ENCODE measurements around the gene HMGN4. TPM values are rescaled to one million over a fixed set of nuclear protein-coding genes. Genes with fewer than 3 reads are reported as not detected.

Gene HMGN4
- total RNA-seq, result 10 to 100 TPM; 10.8 to 24.2 (median 13.2) TPM
- 10 to 100 TPM in 1 of 2 donors, 1 to 10 TPM in 1; 8.8 to 20.1 TPM for polyA plus RNA-seq

DNA sequence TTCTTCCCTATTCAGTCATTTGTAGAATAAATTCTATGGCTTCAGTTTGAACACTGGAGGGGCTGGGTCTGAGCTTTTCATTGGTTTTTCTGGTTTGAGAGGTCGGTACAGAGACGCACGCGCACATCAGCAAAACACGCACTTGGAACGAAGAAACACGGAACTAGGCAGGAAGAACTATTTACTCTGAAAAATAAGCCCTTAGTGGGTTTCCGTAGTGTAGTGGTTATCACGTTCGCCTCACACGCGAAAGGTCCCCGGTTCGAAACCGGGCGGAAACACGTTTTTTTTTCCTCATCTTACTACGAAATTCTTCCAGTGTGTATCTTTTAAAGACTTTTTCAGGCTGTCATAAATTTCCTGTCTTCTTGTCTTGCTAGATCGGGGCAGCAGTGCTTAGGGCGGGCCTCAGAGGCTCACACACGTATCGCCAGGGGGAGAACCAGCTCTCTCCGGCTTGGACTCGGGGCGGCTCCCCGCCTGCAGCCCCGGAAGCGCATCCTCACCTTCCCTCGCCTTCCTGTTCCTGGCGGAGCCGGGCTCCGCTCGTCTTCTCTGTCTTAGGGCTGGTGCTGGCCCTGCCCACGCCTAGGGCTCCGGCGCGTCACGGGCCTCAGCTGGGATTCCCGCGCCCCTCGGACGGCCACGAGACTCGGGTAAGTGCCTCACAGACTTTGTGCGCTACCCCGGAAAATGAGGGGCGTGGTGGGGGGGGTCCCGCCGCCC is at the start of gene HMGN4:
HMGN4 (plus strand) TSS at position 521 of the 726 bp plus-strand sequence. CDS start 6,841 bp downstream, outside the sequence.
- 0% methylated on average over 47 to 49 of the region's 49 CpGs for WGBS, 2 donors
- Histone ChIP-seq H3K36me3 (no peaks in the 10 kb centered on the region), H3K4me1 (peaks cover 3 to 14% (median 14%) of the 10 kb centered on the region in 3 donors), H3K27me3 (no peaks in the 10 kb centered on the region), H3K9me3 (no peaks in the 10 kb centered on the region), H3K27ac (peak within 1 kb of the TSS; percentile 47 to 94 (median 68)), H3K4me3 (peak within 1 kb of the TSS; percentile 54 to 84 (median 73))
- no peak for FAIRE-seq
- peak; percentile 80 to 88 (median 82) for ATAC-seq
- intact Hi-C loops (cut with DNase I), result no loop called here
- peak; percentile 68 to 88 (median 78) for DNase-seq
- TF ChIP-seq, protein P1, sequence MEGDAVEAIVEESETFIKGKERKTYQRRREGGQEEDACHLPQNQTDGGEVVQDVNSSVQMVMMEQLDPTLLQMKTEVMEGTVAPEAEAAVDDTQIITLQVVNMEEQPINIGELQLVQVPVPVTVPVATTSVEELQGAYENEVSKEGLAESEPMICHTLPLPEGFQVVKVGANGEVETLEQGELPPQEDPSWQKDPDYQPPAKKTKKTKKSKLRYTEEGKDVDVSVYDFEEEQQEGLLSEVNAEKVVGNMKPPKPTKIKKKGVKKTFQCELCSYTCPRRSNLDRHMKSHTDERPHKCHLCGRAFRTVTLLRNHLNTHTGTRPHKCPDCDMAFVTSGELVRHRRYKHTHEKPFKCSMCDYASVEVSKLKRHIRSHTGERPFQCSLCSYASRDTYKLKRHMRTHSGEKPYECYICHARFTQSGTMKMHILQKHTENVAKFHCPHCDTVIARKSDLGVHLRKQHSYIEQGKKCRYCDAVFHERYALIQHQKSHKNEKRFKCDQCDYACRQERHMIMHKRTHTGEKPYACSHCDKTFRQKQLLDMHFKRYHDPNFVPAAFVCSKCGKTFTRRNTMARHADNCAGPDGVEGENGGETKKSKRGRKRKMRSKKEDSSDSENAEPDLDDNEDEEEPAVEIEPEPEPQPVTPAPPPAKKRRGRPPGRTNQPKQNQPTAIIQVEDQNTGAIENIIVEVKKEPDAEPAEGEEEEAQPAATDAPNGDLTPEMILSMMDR (IDR thresholded peaks at IDR 0.05), result no peak

DNA sequence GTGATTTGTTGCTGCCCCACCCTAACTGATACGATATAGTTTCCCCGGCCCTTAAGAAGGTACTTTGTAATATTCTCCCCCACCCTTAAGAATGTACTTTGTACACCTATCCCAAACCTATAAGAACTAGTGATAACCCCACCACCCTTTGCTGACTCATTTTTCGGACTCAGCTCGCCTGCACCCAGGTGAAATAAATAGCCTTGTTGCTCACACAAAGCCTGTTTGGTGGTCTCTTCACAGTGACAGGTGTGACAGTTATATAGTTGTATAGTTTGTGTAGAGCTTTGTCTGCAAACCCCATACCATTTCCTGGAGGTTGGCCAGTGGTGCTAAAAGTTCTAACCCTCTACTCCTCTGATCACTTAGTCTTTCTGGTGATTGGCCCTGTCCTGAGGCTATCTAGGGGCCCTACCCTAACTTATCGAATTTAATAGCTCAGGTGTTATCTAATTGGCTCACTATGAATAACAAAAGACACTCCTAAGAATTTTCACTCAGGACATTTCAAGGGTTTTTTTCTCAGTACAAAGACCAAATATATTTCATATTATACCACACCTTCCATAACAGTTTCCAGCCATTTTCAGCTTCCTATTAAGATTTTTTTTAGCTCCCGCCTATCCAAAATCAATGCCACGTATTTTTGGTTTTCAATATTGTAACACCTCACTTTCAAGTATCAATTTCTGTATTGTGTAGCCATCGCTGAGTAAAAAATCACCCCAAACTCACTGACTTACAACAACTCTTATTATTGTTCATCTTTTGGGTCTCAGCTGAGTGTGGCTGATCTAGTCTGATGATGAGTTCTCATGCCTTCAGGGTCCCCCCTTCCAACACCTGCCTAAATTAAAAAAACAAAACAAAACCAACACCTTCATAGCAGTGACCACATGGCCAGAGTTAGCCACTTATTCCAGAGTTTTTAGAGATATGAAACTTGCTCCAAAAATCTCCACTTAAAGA is 47.9 kb upstream of the HMGN4 start:
- no peak overlapping the region for H3K4me3 ChIP-seq
- H3K9me3 ChIP-seq, result no peaks in the 10 kb centered on the region
- TF ChIP-seq, protein P1 (IDR thresholded peaks at IDR 0.05), result no peak
- H3K36me3 ChIP-seq, result no peaks in the 10 kb centered on the region
- ATAC-seq (no peak), DNase-seq (no peak), FAIRE-seq (no peak)
- H3K27ac ChIP-seq, result no peak overlapping the region
- WGBS, 2 donors, result 72 to 83% methylated on average over 8 of the region's 8 CpGs
- H3K4me1 ChIP-seq, result no peaks in the 10 kb centered on the region
- H3K27me3 ChIP-seq, result no peaks in the 10 kb centered on the region
- intact Hi-C loops (cut with DNase I), result no loop called here

DNA sequence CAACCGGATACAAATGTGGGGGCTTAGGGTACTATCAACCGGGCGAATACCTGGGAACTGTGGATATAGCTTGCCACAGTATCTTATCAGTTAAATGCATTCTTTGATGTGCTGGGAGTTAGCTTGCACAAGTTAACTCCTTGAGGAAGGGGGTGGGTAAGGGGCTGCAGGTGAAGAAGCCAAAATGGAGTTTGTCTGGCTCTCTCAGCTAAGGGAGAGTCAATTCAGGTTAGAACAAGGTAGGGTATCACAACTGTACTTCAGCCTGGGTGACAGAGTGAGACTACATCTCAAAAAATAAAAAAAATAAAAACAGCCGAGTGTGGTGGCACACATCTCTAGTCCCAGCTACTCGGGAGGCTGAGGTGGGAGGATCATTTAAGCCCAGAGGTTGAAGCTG is 46.6 kb upstream of the HMGN4 start:
- Histone ChIP-seq H3K4me3 (no peak overlapping the region), H3K27me3 (no peaks in the 10 kb centered on the region), H3K36me3 (no peaks in the 10 kb centered on the region), H3K4me1 (no peaks in the 10 kb centered on the region), H3K27ac (no peak overlapping the region), H3K9me3 (no peaks in the 10 kb centered on the region)
- TF ChIP-seq, protein P1 (IDR thresholded peaks at IDR 0.05), result no peak
- DNase-seq (no peak), ATAC-seq (no peak), FAIRE-seq (no peak)
- 63 to 72% methylated on average over 5 of the region's 5 CpGs for WGBS, 2 donors
- intact Hi-C loops (cut with DNase I), result no loop called here

DNA sequence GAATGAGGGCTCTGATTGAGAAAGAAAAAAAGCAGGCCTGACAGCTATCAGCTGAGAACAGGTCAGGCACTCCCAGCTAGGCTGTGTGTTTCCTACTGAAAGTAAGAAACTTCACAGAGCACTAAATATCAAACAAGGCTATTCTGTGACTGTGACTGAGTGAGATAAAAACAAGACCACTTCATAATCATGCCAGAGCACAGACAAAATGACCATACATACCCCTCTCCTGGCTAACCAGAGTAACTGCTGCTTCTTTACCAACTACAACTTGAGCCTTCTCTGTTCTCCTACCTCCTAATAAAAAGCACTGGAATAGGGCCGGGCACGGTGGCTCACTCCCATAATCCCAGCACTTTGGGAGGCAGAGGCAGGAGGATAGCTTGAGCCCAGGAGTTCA is 44.9 kb upstream of the HMGN4 start:
- FAIRE-seq, result no peak
- Histone ChIP-seq H3K4me3 (no peak overlapping the region), H3K9me3 (no peaks in the 10 kb centered on the region), H3K4me1 (no peaks in the 10 kb centered on the region), H3K27me3 (no peaks in the 10 kb centered on the region), H3K36me3 (no peaks in the 10 kb centered on the region), H3K27ac (no peak overlapping the region)
- no peak for ATAC-seq
- no peak for DNase-seq
- 90 to 96% methylated on average over 2 of the region's 2 CpGs for WGBS, 2 donors
- TF ChIP-seq, protein P1 (IDR thresholded peaks at IDR 0.05), result no peak
- intact Hi-C loops (cut with DNase I), result no loop called here

Data from pancreas (tissue), 10 donors.